Hematopoietic multipotent progenitor cell treated with erythropoietin and hydrocortisone succinate and interleukin-3 and kit ligand, for 6 days (in vitro differentiated cells): Measurements from ENCODE around the gene SLC11A1.

Experiments
- DNase-seq: peaks from one replicate; pipeline ENCODE4 v3.0.0-alpha.2; 2015

SLC11A1 gene

GRCh38 chr2:218367415-218368149 is 14.5 kb upstream of the SLC11A1 start:
- peak; percentile 94 for DNase-seq

- DNase-seq = no peak
Observed at GRCh38 chr2:218368150-218368528, 13.9 kb upstream of the SLC11A1 start.

- DNase-seq = peak; percentile 68
Observed at GRCh38 chr2:218368621-218369153, 13.4 kb upstream of the SLC11A1 start.

GRCh38 chr2:218369330-218369729 is 12.7 kb upstream of the SLC11A1 start:
- DNase-seq = peak; percentile 26

- peak; percentile 49 for DNase-seq
Observed at GRCh38 chr2:218370410-218371063, 11.5 kb upstream of the SLC11A1 start.

GRCh38 chr2:218371983-218372350 is 10.1 kb upstream of the SLC11A1 start:
- DNase-seq = no peak

- no peak for DNase-seq
Observed at GRCh38 chr2:218374795-218375194, 7.3 kb upstream of the SLC11A1 start.

GRCh38 chr2:218375212-218375611 is 6.9 kb upstream of the SLC11A1 start:
- no peak for DNase-seq

- DNase-seq = no peak
Observed at GRCh38 chr2:218378053-218378452, 4.0 kb upstream of the SLC11A1 start.

- DNase-seq = no peak
Observed at GRCh38 chr2:218382785-218383184, 712 bp downstream of the SLC11A1 start.

GRCh38 chr2:218383892-218384519 is 1.9 kb downstream of the SLC11A1 start:
- DNase-seq = no peak

- DNase-seq = no peak
Observed at GRCh38 chr2:218384975-218385374, 2.9 kb downstream of the SLC11A1 start.

- no peak for DNase-seq
Observed at GRCh38 chr2:218386505-218387368, 4.7 kb downstream of the SLC11A1 start.

- DNase-seq = peak; percentile 77
Observed at GRCh38 chr2:218387369-218388194, 5.5 kb downstream of the SLC11A1 start.

GRCh38 chr2:218389333-218390150 is 7.5 kb downstream of the SLC11A1 start:
- DNase-seq = no peak

GRCh38 chr2:218391202-218391601 is 9.1 kb downstream of the SLC11A1 start:
- DNase-seq = no peak

- DNase-seq = no peak
Observed at GRCh38 chr2:218392459-218392858, 10.4 kb downstream of the SLC11A1 start.

GRCh38 chr2:218392891-218393462 is 10.9 kb downstream of the SLC11A1 start:
- no peak for DNase-seq

- DNase-seq = peak; percentile 97
Observed at GRCh38 chr2:218393750-218394290, 11.7 kb downstream of the SLC11A1 start.
